Measurements from ENCODE around the gene SMIM35.

Gene SMIM35

GRCh38 chr11:118081241-118081958 is 5.4 kb downstream of the SMIM35 start:
- H3K9me3 ChIP-seq, result no peaks in the 10 kb centered on the region
- H3K36me3 ChIP-seq (replicated peaks), result no peaks in the 10 kb centered on the region
- no peak for DNase-seq (ENCODE audit: low spot score in 2 of 2)
- in situ Hi-C loops (cut with MboI; ENCODE audit: low sequenced_read_pairs), result no loop called here
- peaks cover 11% of the 10 kb centered on the region for H3K27me3 ChIP-seq (ENCODE audit: low read depth)
- H3K4me1 ChIP-seq, result no peaks in the 10 kb centered on the region
- H3K4me3 ChIP-seq, result no peak overlapping the region

- peaks cover 11% of the 10 kb centered on the region for H3K27me3 ChIP-seq (ENCODE audit: low read depth)
- no peaks in the 10 kb centered on the region for H3K36me3 ChIP-seq (replicated peaks)
- in situ Hi-C loops (cut with MboI; ENCODE audit: low sequenced_read_pairs), result no loop called here
Observed at GRCh38 chr11:118080296-118080695, 6.5 kb downstream of the SMIM35 start.

GRCh38 chr11:118079491-118079890 is 7.3 kb downstream of the SMIM35 start:
- no peaks in the 10 kb centered on the region for H3K36me3 ChIP-seq (replicated peaks)
- no peaks in the 10 kb centered on the region for H3K9me3 ChIP-seq
- no peak overlapping the region for H3K4me3 ChIP-seq
- H3K27me3 ChIP-seq (ENCODE audit: low read depth), result peaks cover 11% of the 10 kb centered on the region
- H3K4me1 ChIP-seq, result no peaks in the 10 kb centered on the region
- in situ Hi-C loops (cut with MboI; ENCODE audit: low sequenced_read_pairs), result no loop called here
- DNase-seq (ENCODE audit: low spot score in 2 of 2), result no peak

More at GRCh38 chr11:118080296-118080695, 6.5 kb downstream of the SMIM35 start:
- Histone ChIP-seq H3K4me3 (no peak overlapping the region), H3K9me3 (no peaks in the 10 kb centered on the region), H3K4me1 (no peaks in the 10 kb centered on the region)
- DNase-seq (ENCODE audit: low spot score in 2 of 2), result no peak

GRCh38 chr11:118078911-118079411 is 7.8 kb downstream of the SMIM35 start:
- no peaks in the 10 kb centered on the region for H3K36me3 ChIP-seq (replicated peaks)
- H3K9me3 ChIP-seq, result no peaks in the 10 kb centered on the region
- H3K27me3 ChIP-seq (ENCODE audit: low read depth), result peaks cover 11% of the 10 kb centered on the region
- DNase-seq (ENCODE audit: low spot score in 2 of 2), result no peak
- H3K4me1 ChIP-seq, result no peaks in the 10 kb centered on the region
- in situ Hi-C loops (cut with MboI; ENCODE audit: low sequenced_read_pairs), result no loop called here
- no peak overlapping the region for H3K4me3 ChIP-seq

GRCh38 chr11:118076754-118077281 is 9.9 kb downstream of the SMIM35 start, which contains the start of gene TMPRSS4:
Gene TMPRSS4, plus strand, starts transcription at chr11:118077078. Its CDS starts 225 bp downstream, at chr11:118077303.
- H3K4me3 ChIP-seq, result no peak within 1 kb of the TSS
- peaks cover 11% of the 10 kb centered on the region for H3K27me3 ChIP-seq (ENCODE audit: low read depth)
- no peaks in the 10 kb centered on the region for H3K36me3 ChIP-seq (replicated peaks)
- no peaks in the 10 kb centered on the region for H3K9me3 ChIP-seq
- H3K4me1 ChIP-seq, result no peaks in the 10 kb centered on the region
- DNase-seq (ENCODE audit: low spot score in 2 of 2), result no peak
- in situ Hi-C loops (cut with MboI; ENCODE audit: low sequenced_read_pairs), result no loop called here

- in situ Hi-C loops (cut with MboI; ENCODE audit: low sequenced_read_pairs), result no loop called here
- Histone ChIP-seq H3K4me1 (no peaks in the 10 kb centered on the region), H3K36me3 (replicated peaks) (no peaks in the 10 kb centered on the region), H3K27me3 (ENCODE audit: low read depth) (no peaks in the 10 kb centered on the region), H3K4me3 (no peak overlapping the region), H3K9me3 (no peaks in the 10 kb centered on the region)
- DNase-seq (ENCODE audit: low spot score in 2 of 2), result no peak
Observed at GRCh38 chr11:118074785-118075184, 12.0 kb downstream of the SMIM35 start.

- H3K9me3 ChIP-seq, result no peaks in the 10 kb centered on the region
- no peaks in the 10 kb centered on the region for H3K4me1 ChIP-seq
- no peaks in the 10 kb centered on the region for H3K27me3 ChIP-seq (ENCODE audit: low read depth)
- H3K4me3 ChIP-seq, result no peak overlapping the region
- DNase-seq (ENCODE audit: low spot score in 2 of 2), result no peak
- no peaks in the 10 kb centered on the region for H3K36me3 ChIP-seq (replicated peaks)
- in situ Hi-C loops (cut with MboI; ENCODE audit: low sequenced_read_pairs), result no loop called here
Observed at GRCh38 chr11:118074091-118074685, 12.6 kb downstream of the SMIM35 start.

- H3K27me3 ChIP-seq (ENCODE audit: low read depth), result no peaks in the 10 kb centered on the region
- in situ Hi-C loops (cut with MboI; ENCODE audit: low sequenced_read_pairs), result no loop called here
- no peak overlapping the region for H3K4me3 ChIP-seq
- H3K36me3 ChIP-seq (replicated peaks), result no peaks in the 10 kb centered on the region
- DNase-seq (ENCODE audit: low spot score in 2 of 2), result no peak
- no peaks in the 10 kb centered on the region for H3K4me1 ChIP-seq
- no peaks in the 10 kb centered on the region for H3K9me3 ChIP-seq
Observed at GRCh38 chr11:118073554-118073953, 13.2 kb downstream of the SMIM35 start.

- Histone ChIP-seq H3K36me3 (replicated peaks) (no peaks in the 10 kb centered on the region), H3K4me1 (no peaks in the 10 kb centered on the region), H3K4me3 (no peak overlapping the region), H3K9me3 (no peaks in the 10 kb centered on the region), H3K27me3 (ENCODE audit: low read depth) (no peaks in the 10 kb centered on the region)
- in situ Hi-C loops (cut with MboI; ENCODE audit: low sequenced_read_pairs), result no loop called here
- DNase-seq (ENCODE audit: low spot score in 2 of 2), result no peak
Observed at GRCh38 chr11:118071416-118072030, 15.2 kb downstream of the SMIM35 start.

GRCh38 chr11:118068945-118069612 is 17.7 kb downstream of the SMIM35 start:
- DNase-seq (ENCODE audit: low spot score in 2 of 2), result no peak
- no peaks in the 10 kb centered on the region for H3K4me1 ChIP-seq
- H3K36me3 ChIP-seq (replicated peaks), result no peaks in the 10 kb centered on the region
- H3K27me3 ChIP-seq (ENCODE audit: low read depth), result no peaks in the 10 kb centered on the region
- H3K4me3 ChIP-seq, result no peak overlapping the region
- no peaks in the 10 kb centered on the region for H3K9me3 ChIP-seq
- in situ Hi-C loops (cut with MboI; ENCODE audit: low sequenced_read_pairs), result no loop called here

- in situ Hi-C loops (cut with MboI; ENCODE audit: low sequenced_read_pairs), result no loop called here
- no peaks in the 10 kb centered on the region for H3K9me3 ChIP-seq
- no peak for DNase-seq (ENCODE audit: low spot score in 2 of 2)
Observed at GRCh38 chr11:118068206-118068944, 18.4 kb downstream of the SMIM35 start.

GRCh38 chr11:118067006-118067405 is 19.8 kb downstream of the SMIM35 start:
- Histone ChIP-seq H3K4me3 (no peak overlapping the region), H3K36me3 (replicated peaks) (no peaks in the 10 kb centered on the region), H3K9me3 (no peaks in the 10 kb centered on the region), H3K4me1 (no peaks in the 10 kb centered on the region), H3K27me3 (ENCODE audit: low read depth) (no peaks in the 10 kb centered on the region)
- no peak for DNase-seq (ENCODE audit: low spot score in 2 of 2)
- in situ Hi-C loops (cut with MboI; ENCODE audit: low sequenced_read_pairs), result no loop called here

More at GRCh38 chr11:118068206-118068944, 18.4 kb downstream of the SMIM35 start:
- no peaks in the 10 kb centered on the region for H3K36me3 ChIP-seq (replicated peaks)
- no peaks in the 10 kb centered on the region for H3K4me1 ChIP-seq
- no peaks in the 10 kb centered on the region for H3K27me3 ChIP-seq (ENCODE audit: low read depth)
- H3K4me3 ChIP-seq, result no peak overlapping the region

GRCh38 chr11:118065384-118065783 is 21.4 kb downstream of the SMIM35 start:
- Histone ChIP-seq H3K27me3 (ENCODE audit: low read depth) (no peaks in the 10 kb centered on the region), H3K9me3 (no peaks in the 10 kb centered on the region), H3K4me3 (no peak overlapping the region), H3K4me1 (no peaks in the 10 kb centered on the region), H3K36me3 (replicated peaks) (no peaks in the 10 kb centered on the region)
- no peak for DNase-seq (ENCODE audit: low spot score in 2 of 2)
- in situ Hi-C loops (cut with MboI; ENCODE audit: low sequenced_read_pairs), result no loop called here
